H9 (cell line): Measurements from ENCODE around the gene EPPIN. TPM values are rescaled to one million over a fixed set of nuclear protein-coding genes. Genes with fewer than 3 reads are reported as not detected.

Experiments
- DNase-seq: peaks from one replicate; pipeline ENCODE4 v3.0.0-alpha.2; 2017
- H2AFZ ChIP-seq: one replicate; pipeline ENCODE4 v1.6.1; 2013; ENCODE audit warnings: mild to moderate bottlenecking, low read length, control low read depth, moderate library complexity
- H2AK5ac ChIP-seq: 2 replicates; pipeline ENCODE4 v1.6.1; 2013; ENCODE audit warnings: low read length, control low read depth, mixed read lengths; ENCODE audit not compliant: insufficient read length
- H2BK120ac ChIP-seq: one replicate; pipeline ENCODE4 v1.6.1; 2013; ENCODE audit warnings: low read depth, mild to moderate bottlenecking, low read length, control low read depth, inconsistent platforms; ENCODE audit not compliant: poor library complexity, severe bottlenecking
- H2BK12ac ChIP-seq: 2 replicates; pipeline ENCODE4 v1.6.1; 2013; ENCODE audit warnings: low read length, control low read depth, mixed read lengths, low read depth; ENCODE audit not compliant: insufficient read length
- H2BK15ac ChIP-seq: 2 replicates; pipeline ENCODE4 v1.6.1; 2013; ENCODE audit warnings: low read depth, low read length, control low read depth
- H2BK20ac ChIP-seq: one replicate; pipeline ENCODE4 v1.6.1; 2013; ENCODE audit warnings: low read depth, mild to moderate bottlenecking, low read length, control low read depth, inconsistent platforms; ENCODE audit not compliant: poor library complexity, severe bottlenecking
- H2BK5ac ChIP-seq: 2 replicates; pipeline ENCODE4 v1.6.1; 2013; ENCODE audit warnings: low read length, control low read depth, mixed read lengths; ENCODE audit not compliant: insufficient read length
- H3K14ac ChIP-seq: 2 replicates; pipeline ENCODE4 v1.6.1; 2013; ENCODE audit warnings: low read length, control low read depth; ENCODE audit not compliant: insufficient read depth
- H3K18ac ChIP-seq: 2 replicates; pipeline ENCODE4 v1.6.1; 2013; ENCODE audit warnings: low read depth, mild to moderate bottlenecking, mixed read lengths, low read length, control low read depth; ENCODE audit not compliant: insufficient read length
- H3K23ac ChIP-seq: 2 replicates; pipeline ENCODE4 v1.6.1; 2013; ENCODE audit warnings: low read length, control low read depth, mixed read lengths, low read depth; ENCODE audit not compliant: insufficient read length
- H3K23me2 ChIP-seq: 2 replicates; pipeline ENCODE4 v1.6.1; 2013; ENCODE audit warnings: low read depth, mild to moderate bottlenecking, mixed read lengths, low read length, control low read depth; ENCODE audit not compliant: insufficient read length, poor library complexity, severe bottlenecking
- H3K27ac ChIP-seq: 2 replicates; pipeline ENCODE4 v1.5.1; 2013; ENCODE audit warnings: low read length, control low read depth, mixed read lengths, low read depth; ENCODE audit not compliant: insufficient read length
- H3K27me3 ChIP-seq: 2 replicates; pipeline ENCODE4 v1.6.1; 2013; ENCODE audit warnings: low read length, control low read depth, inconsistent platforms; ENCODE audit not compliant: insufficient read depth
- H3K4ac ChIP-seq: 2 replicates; pipeline ENCODE4 v1.6.1; 2013; ENCODE audit warnings: low read depth, mild to moderate bottlenecking, control low read depth, inconsistent platforms, low read length, moderate library complexity
- H3K4me1 ChIP-seq: 2 replicates; pipeline ENCODE4 v1.6.1; 2013; ENCODE audit warnings: low read length, control low read depth, inconsistent platforms; ENCODE audit not compliant: insufficient read depth
- H3K4me2 ChIP-seq: 2 replicates; pipeline ENCODE4 v1.6.1; 2013; ENCODE audit warnings: low read length, control low read depth, mixed read lengths; ENCODE audit not compliant: insufficient read length, insufficient read depth
- H3K56ac ChIP-seq: 2 replicates; pipeline ENCODE4 v1.6.1; 2013; ENCODE audit warnings: low read depth, mild to moderate bottlenecking, mixed read lengths, low read length, control low read depth; ENCODE audit not compliant: insufficient read length
- H3K79me1 ChIP-seq: 2 replicates; pipeline ENCODE4 v1.6.1; 2013; ENCODE audit warnings: low read depth, mild to moderate bottlenecking, moderate library complexity, low read length, control low read depth, inconsistent platforms; ENCODE audit not compliant: insufficient read depth, poor library complexity, severe bottlenecking
- H3K79me2 ChIP-seq: 2 replicates; pipeline ENCODE4 v1.6.1; 2013; ENCODE audit warnings: low read length, control low read depth, inconsistent platforms; ENCODE audit not compliant: insufficient read depth
- H3K9ac ChIP-seq: 2 replicates; pipeline ENCODE4 v1.6.1; 2013; ENCODE audit warnings: low read length, control low read depth, mixed read lengths; ENCODE audit not compliant: insufficient read length; ENCODE audit errors: extremely low read depth
- H3K9me3 ChIP-seq: one replicate; pipeline ENCODE4 v1.6.1; 2013; ENCODE audit warnings: low read depth, low read length, inconsistent platforms; ENCODE audit not compliant: control insufficient read depth
- H3T11ph ChIP-seq: one replicate; pipeline ENCODE4 v1.6.1; 2013; ENCODE audit warnings: mild to moderate bottlenecking, low read length, control low read depth, inconsistent platforms
- H4K20me1 ChIP-seq: one replicate; pipeline ENCODE4 v1.6.1; 2013; ENCODE audit not compliant: control insufficient read depth, insufficient read length, insufficient read depth
- H4K5ac ChIP-seq: 2 replicates; pipeline ENCODE4 v1.6.1; 2013; ENCODE audit warnings: low read depth, mild to moderate bottlenecking, mixed read lengths, low read length, control low read depth; ENCODE audit not compliant: insufficient read length
- H4K8ac ChIP-seq: replicated peaks from 2 replicates; pipeline ENCODE4 v1.6.1; 2013; ENCODE audit warnings: low read length, control low read depth, mixed read lengths, low read depth; ENCODE audit not compliant: insufficient read length
- H4K91ac ChIP-seq: 2 replicates; pipeline ENCODE4 v1.6.1; 2013; ENCODE audit warnings: low read depth, mild to moderate bottlenecking, moderate library complexity, mixed read lengths, low read length, control low read depth; ENCODE audit not compliant: insufficient read length
- H3K27ac Mint-ChIP-seq, 3 experiments: 2 replicates in 2 of 3; 3 replicates in 1 of 3; pipeline ENCODE4 v1.8.0; 2020 to 2021; ENCODE audit warnings: mixed read lengths in 3 of 3, mild to moderate bottlenecking in 1 of 3, moderate library complexity in 1 of 3
- H3K27me3 Mint-ChIP-seq: 2 replicates; pipeline ENCODE4 v1.8.0; 2021; ENCODE audit warnings: low read depth, mild to moderate bottlenecking, moderate library complexity, mixed read lengths
- H3K36me3 Mint-ChIP-seq, 3 experiments: 2 replicates in 2 of 3; 3 replicates in 1 of 3; pipeline ENCODE4 v1.8.0; 2020 to 2021; ENCODE audit warnings: low read depth in 3 of 3, mixed read lengths in 3 of 3; ENCODE audit not compliant: insufficient read depth in 1 of 3
- H3K4me1 Mint-ChIP-seq, 2 experiments: 2 replicates each; pipeline ENCODE4 v1.8.0; 2020; ENCODE audit warnings: mixed read lengths in 2 of 2
- H3K4me3 Mint-ChIP-seq, 2 experiments: 2 replicates in 1 of 2; 3 replicates in 1 of 2; pipeline ENCODE4 v1.8.0; 2020 to 2021; ENCODE audit warnings: mild to moderate bottlenecking in 2 of 2, mixed read lengths in 2 of 2, moderate library complexity in 1 of 2
- H3K9me3 Mint-ChIP-seq, 2 experiments: 2 replicates in 1 of 2; 3 replicates in 1 of 2; pipeline ENCODE4 v1.8.0; 2020; ENCODE audit warnings: mild to moderate bottlenecking in 2 of 2, mixed read lengths in 2 of 2, moderate library complexity in 1 of 2
- CTCF ChIP-seq: fragments of 200-600 bp; sonication (generic); conservative IDR thresholded peaks from 3 replicates; pipeline ENCODE4 v1.8.0; 2021; ENCODE audit warnings: antibody characterized with exemption, mild to moderate bottlenecking
- WGBS: extraction: QIAGEN DNeasy Blood & Tissue Kit; methylation state at CpG from one replicate; pipeline ENCODE4 v1.1.7; 2013; ENCODE audit warnings: missing lambda C conversion rate, low lambda C conversion rate, mixed read lengths; ENCODE audit not compliant: insufficient read length; ENCODE audit errors: extremely low coverage; 5-methylcytosine and 5-hydroxymethylcytosine counted together
- total RNA-seq: library from RNA; stranded (reverse); gene quantifications from 2 replicates; pipeline ENCODE4 v1.2.1, GENCODE V29; 2021

EPPIN gene
- total RNA-seq, 1 experiment from 2014 or later = not detected

GRCh38 chr20:45495501-45495941, 51.7 kb downstream of the EPPIN start:
- TF ChIP-seq CTCF = no peak
- Histone ChIP-seq H3K18ac (no peak overlapping the region), H4K8ac (no peak overlapping the region), H3T11ph (no peak overlapping the region), H3K14ac (no peak overlapping the region), H3K4me2 (no peak overlapping the region), H2BK120ac (no peak overlapping the region), H3K23me2 (no peaks in the 10 kb centered on the region), H3K79me2 (no peaks in the 10 kb centered on the region), H3K9me3 (no peaks in the 10 kb centered on the region), H2BK15ac (no peak overlapping the region), H3K4me1 (no peaks in the 10 kb centered on the region), H3K79me1 (no peaks in the 10 kb centered on the region), H2BK12ac (no peak overlapping the region), H2AFZ (no peak overlapping the region), H3K9ac (no peak overlapping the region), H3K27ac (no peak overlapping the region), H3K56ac (no peak overlapping the region), H2AK5ac (no peak overlapping the region), H3K27me3 (no peaks in the 10 kb centered on the region), H4K91ac (no peak overlapping the region), H4K20me1 (no peaks in the 10 kb centered on the region), H3K23ac (no peak overlapping the region), H2BK5ac (no peak overlapping the region), H3K4ac (no peak overlapping the region), H2BK20ac (no peak overlapping the region), H4K5ac (no peak overlapping the region)
- H3K36me3 Mint-ChIP-seq = no peaks in the 10 kb centered on the region
- peaks cover 7% of the 10 kb centered on the region for H3K27me3 Mint-ChIP-seq
- no peak overlapping the region for H3K4me3 Mint-ChIP-seq
- WGBS = no CpG with 5 or more reads among the region's 1 CpG
- H3K27ac Mint-ChIP-seq = no peak overlapping the region
- peaks cover 6 to 7% of the 10 kb centered on the region in 2 experiments for H3K4me1 Mint-ChIP-seq
- H3K9me3 Mint-ChIP-seq = no peaks in the 10 kb centered on the region
- DNase-seq = no peak

Other genes with a start within 250 kb of the EPPIN start
- 0.28 TPM in 1 of 2 replicates, not detected in the other for gene RBPJL, start 240.6 kb downstream of the EPPIN start, total RNA-seq
- gene MATN4, start 239.1 kb downstream of the EPPIN start, total RNA-seq = 0.11 TPM in 1 of 2 replicates, not detected in the other
- gene SDC4, start 199.0 kb downstream of the EPPIN start, total RNA-seq = 50.7 and 54.3 TPM in 2 replicates
- 18.6 and 21.0 TPM in 2 replicates for gene SYS1, start 184.2 kb downstream of the EPPIN start, total RNA-seq
- 0.59 TPM in 1 of 2 replicates, not detected in the other for gene TP53TG5, start 169.1 kb downstream of the EPPIN start, total RNA-seq
- gene DBNDD2, start 139.1 kb downstream of the EPPIN start, total RNA-seq = 39.1 and 39.3 TPM in 2 replicates
- gene PIGT, start 131.3 kb downstream of the EPPIN start, total RNA-seq = 73.9 and 78.9 TPM in 2 replicates
- 57.1 and 59.6 TPM in 2 replicates for gene WFDC2, start 77.6 kb downstream of the EPPIN start, total RNA-seq
- gene SPINT3, start 31.8 kb downstream of the EPPIN start, total RNA-seq = not detected in 2 replicates
- gene WFDC6, start 7.9 kb downstream of the EPPIN start, total RNA-seq = not detected in 2 replicates
- gene WFDC8, start 31.9 kb upstream of the EPPIN start, total RNA-seq = not detected in 2 replicates
- gene WFDC10A, start 82.3 kb upstream of the EPPIN start, total RNA-seq = not detected in 2 replicates
- not detected in 2 replicates for gene WFDC9, start 83.9 kb upstream of the EPPIN start, total RNA-seq
- not detected in 2 replicates for gene WFDC11, start 122.8 kb upstream of the EPPIN start, total RNA-seq
- gene WFDC13, start 154.6 kb upstream of the EPPIN start, total RNA-seq = not detected in 2 replicates
- not detected in 2 replicates for gene WFDC10B, start 157.6 kb upstream of the EPPIN start, total RNA-seq
- gene SPINT4, start 174.9 kb upstream of the EPPIN start, total RNA-seq = not detected in 2 replicates
- gene WFDC3, start 244.5 kb upstream of the EPPIN start, total RNA-seq = 0.35 TPM in 1 of 2 replicates, not detected in the other
- 35.5 and 36.3 TPM in 2 replicates for gene DNTTIP1, start 244.6 kb upstream of the EPPIN start, total RNA-seq